ENCODE results near the gene CKB.

CKB gene

DNA sequence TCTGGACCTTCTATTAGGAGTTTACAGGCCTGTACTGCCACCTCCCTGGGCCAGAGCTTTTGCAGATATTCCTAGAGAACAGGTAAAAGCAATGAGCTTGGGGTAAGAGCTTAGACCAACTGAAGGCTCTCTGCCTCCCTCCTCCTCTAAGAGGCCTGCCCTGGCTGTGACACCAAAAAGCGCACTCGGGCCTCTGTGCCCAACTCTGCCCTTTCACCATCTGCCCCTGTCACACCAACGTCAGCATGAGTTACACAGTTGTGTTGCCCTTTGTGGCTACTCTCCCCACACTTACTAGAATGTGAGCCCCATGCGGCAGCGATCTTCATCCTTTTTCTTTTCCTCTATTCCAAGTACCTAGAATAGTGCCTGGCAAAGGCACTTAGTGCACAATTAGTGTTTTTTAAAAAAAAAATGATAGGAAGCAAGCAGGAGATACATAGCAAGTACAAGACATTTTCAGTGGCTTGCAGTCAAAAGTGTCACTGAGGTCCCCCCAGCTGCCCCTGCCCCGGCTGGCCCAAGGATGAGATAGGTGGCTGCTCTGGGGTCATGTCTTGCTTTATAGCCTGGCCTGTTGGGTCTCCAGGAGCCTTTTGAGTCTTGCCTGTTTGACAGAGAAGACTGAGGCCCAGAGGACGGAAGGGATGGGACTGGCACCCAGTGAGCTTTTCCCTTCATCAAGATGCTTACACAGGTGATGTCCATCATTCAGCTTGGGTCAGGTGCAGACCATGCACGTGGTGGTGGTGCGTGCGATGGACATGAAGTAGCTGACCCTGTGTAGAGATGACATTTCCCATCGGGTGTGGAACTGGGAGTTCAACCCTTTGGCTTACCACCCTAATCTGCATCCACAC lies 12.5 kb downstream of the CKB start:
- no peaks in the 10 kb centered on the region for H4K20me1 ChIP-seq (ENCODE audit: low read depth, low read length)

DNA sequence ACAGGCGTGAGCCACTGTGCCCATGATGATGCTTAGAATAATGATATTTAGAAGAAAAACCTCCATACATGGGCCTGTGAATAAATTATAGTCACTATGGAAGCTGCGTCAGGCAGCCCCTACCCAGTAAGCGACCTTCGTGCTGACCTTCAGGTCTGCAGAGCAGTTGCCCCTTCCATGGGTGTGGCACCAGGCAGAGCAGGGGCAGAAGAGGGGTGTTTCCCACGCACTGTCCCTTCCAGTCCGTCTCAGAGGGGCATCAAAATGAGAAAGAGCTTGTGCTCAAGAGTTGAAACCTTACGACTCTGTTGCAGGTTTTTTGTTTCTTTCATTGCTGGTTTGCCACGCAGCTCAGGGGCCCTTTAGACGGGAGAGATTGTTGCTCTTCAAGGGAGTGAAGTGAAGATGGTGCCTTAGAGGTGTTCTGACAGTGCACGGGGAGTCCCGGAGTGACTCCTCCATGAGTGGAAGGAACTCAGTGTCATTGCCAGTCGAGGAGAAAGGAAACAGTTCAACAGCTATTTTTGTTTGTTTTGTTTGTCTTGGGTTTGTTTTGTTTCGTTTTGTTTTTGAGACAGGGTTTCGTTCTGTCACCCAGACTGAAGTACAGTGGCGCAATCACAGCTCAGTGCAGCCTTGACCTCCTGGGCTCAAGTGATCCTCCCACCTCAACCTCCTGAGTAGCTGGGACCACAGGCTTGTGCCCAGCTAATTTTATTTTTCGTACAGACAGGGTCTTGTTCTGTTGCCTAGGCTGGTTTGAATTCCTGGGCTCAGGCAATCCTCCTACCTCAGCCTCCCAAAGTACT lies 13.9 kb downstream of the CKB start:
- no peaks in the 10 kb centered on the region for H3K27me3 ChIP-seq (ENCODE audit: low read length)
- no peaks in the 10 kb centered on the region for H3K9me2 ChIP-seq (replicated peaks; ENCODE audit: insufficient read depth, low read length)
- H3K4me3 ChIP-seq (ENCODE audit: insufficient read depth, low read length, poor library complexity, severe bottlenecking) = no peak overlapping the region
- no peaks in the 10 kb centered on the region for H3F3A ChIP-seq (ENCODE audit: insufficient read depth)
- H3K27ac ChIP-seq (ENCODE audit: low read depth, low read length) = no peak overlapping the region
- no peaks in the 10 kb centered on the region for H3K79me2 ChIP-seq (ENCODE audit: insufficient read depth, low read length)
- no peaks in the 10 kb centered on the region for H4K20me1 ChIP-seq (ENCODE audit: low read depth, low read length)
- H3K9ac ChIP-seq (ENCODE audit: low read length) = no peak overlapping the region
- no peak overlapping the region for H3K4me2 ChIP-seq (ENCODE audit: low read depth, low read length, poor library complexity, severe bottlenecking)
- H2AFZ ChIP-seq (ENCODE audit: low read depth, low read length, severe bottlenecking) = no peak overlapping the region
- H3K9me3 ChIP-seq (ENCODE audit: insufficient read depth, low read length) = no peaks in the 10 kb centered on the region
- no peaks in the 10 kb centered on the region for H3K36me3 ChIP-seq (ENCODE audit: low read length)
- TF ChIP-seq EZH2phosphoT487 (conservative IDR thresholded peaks at IDR 0.05; ENCODE audit: low read length) = no peak
- TF ChIP-seq, protein P1, sequence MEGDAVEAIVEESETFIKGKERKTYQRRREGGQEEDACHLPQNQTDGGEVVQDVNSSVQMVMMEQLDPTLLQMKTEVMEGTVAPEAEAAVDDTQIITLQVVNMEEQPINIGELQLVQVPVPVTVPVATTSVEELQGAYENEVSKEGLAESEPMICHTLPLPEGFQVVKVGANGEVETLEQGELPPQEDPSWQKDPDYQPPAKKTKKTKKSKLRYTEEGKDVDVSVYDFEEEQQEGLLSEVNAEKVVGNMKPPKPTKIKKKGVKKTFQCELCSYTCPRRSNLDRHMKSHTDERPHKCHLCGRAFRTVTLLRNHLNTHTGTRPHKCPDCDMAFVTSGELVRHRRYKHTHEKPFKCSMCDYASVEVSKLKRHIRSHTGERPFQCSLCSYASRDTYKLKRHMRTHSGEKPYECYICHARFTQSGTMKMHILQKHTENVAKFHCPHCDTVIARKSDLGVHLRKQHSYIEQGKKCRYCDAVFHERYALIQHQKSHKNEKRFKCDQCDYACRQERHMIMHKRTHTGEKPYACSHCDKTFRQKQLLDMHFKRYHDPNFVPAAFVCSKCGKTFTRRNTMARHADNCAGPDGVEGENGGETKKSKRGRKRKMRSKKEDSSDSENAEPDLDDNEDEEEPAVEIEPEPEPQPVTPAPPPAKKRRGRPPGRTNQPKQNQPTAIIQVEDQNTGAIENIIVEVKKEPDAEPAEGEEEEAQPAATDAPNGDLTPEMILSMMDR (IDR thresholded peaks at IDR 0.05; ENCODE audit: insufficient read depth, low read length, poor library complexity, severe bottlenecking) = no peak

More for the DNA sequence above, 12.5 kb downstream of the CKB start:
- H3F3A ChIP-seq (ENCODE audit: insufficient read depth) = no peaks in the 10 kb centered on the region
- H3K36me3 ChIP-seq (ENCODE audit: low read length) = no peaks in the 10 kb centered on the region
- TF ChIP-seq, protein P1 (IDR thresholded peaks at IDR 0.05; ENCODE audit: insufficient read depth, low read length, poor library complexity, severe bottlenecking) = no peak
- no peak for TF ChIP-seq EZH2phosphoT487 (conservative IDR thresholded peaks at IDR 0.05; ENCODE audit: low read length)
- H2AFZ ChIP-seq (ENCODE audit: low read depth, low read length, severe bottlenecking) = no peak overlapping the region
- H3K27ac ChIP-seq (ENCODE audit: low read depth, low read length) = no peak overlapping the region
- H3K79me2 ChIP-seq (ENCODE audit: insufficient read depth, low read length) = no peaks in the 10 kb centered on the region
- no peak overlapping the region for H3K9ac ChIP-seq (ENCODE audit: low read length)
- H3K9me3 ChIP-seq (ENCODE audit: insufficient read depth, low read length) = no peaks in the 10 kb centered on the region
- H3K4me2 ChIP-seq (ENCODE audit: low read depth, low read length, poor library complexity, severe bottlenecking) = no peak overlapping the region
- no peaks in the 10 kb centered on the region for H3K9me2 ChIP-seq (replicated peaks; ENCODE audit: insufficient read depth, low read length)
- H3K4me3 ChIP-seq (ENCODE audit: insufficient read depth, low read length, poor library complexity, severe bottlenecking) = no peak overlapping the region
- H3K27me3 ChIP-seq (ENCODE audit: low read length) = no peaks in the 10 kb centered on the region

DNA sequence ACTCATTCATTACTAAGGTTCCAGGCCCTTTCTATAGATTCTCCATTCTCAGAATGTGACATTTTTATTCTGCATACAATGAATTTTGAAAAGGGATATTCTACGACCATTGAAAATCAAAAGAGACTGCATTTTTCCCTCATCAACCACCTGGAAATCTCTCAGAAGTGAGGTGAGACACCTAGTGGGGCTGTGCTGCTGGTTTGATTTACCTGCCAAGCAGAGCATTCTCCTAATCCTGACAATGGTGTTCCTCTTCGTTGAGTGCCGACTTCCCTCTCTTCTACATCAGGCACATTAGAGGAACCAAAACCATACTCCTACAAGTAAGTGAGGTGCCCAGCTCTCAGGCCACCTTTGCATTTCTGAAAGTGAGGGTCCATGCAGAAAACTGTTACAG lies 14.9 kb downstream of the CKB start:
- no peaks in the 10 kb centered on the region for H3K27me3 ChIP-seq (ENCODE audit: low read length)
- no peaks in the 10 kb centered on the region for H3K36me3 ChIP-seq (ENCODE audit: low read length)
- H3K27ac ChIP-seq (ENCODE audit: low read depth, low read length) = no peak overlapping the region
- H3K9me2 ChIP-seq (replicated peaks; ENCODE audit: insufficient read depth, low read length) = no peaks in the 10 kb centered on the region
- H3K79me2 ChIP-seq (ENCODE audit: insufficient read depth, low read length) = no peaks in the 10 kb centered on the region
- H4K20me1 ChIP-seq (ENCODE audit: low read depth, low read length) = no peaks in the 10 kb centered on the region
- H3K9ac ChIP-seq (ENCODE audit: low read length) = no peak overlapping the region
- no peak overlapping the region for H2AFZ ChIP-seq (ENCODE audit: low read depth, low read length, severe bottlenecking)
- no peak for TF ChIP-seq EZH2phosphoT487 (conservative IDR thresholded peaks at IDR 0.05; ENCODE audit: low read length)
- TF ChIP-seq, protein P1 (IDR thresholded peaks at IDR 0.05; ENCODE audit: insufficient read depth, low read length, poor library complexity, severe bottlenecking) = no peak
- no peaks in the 10 kb centered on the region for H3F3A ChIP-seq (ENCODE audit: insufficient read depth)
- no peak overlapping the region for H3K4me3 ChIP-seq (ENCODE audit: insufficient read depth, low read length, poor library complexity, severe bottlenecking)
- H3K9me3 ChIP-seq (ENCODE audit: insufficient read depth, low read length) = no peaks in the 10 kb centered on the region
- H3K4me2 ChIP-seq (ENCODE audit: low read depth, low read length, poor library complexity, severe bottlenecking) = no peak overlapping the region

All from SU-DHL-6 (cell line).